Thyroid gland (tissue), 4 donors: ENCODE results near the gene UCK2.

Source experiments
- POLR2A ChIP-seq, 2 donors: fragments of 450-650 bp; IDR thresholded peaks; one replicate each; pipeline ENCODE4 v1.6.1; 2017; ENCODE audit warnings: antibody characterized with exemption in 2 of 2, mild to moderate bottlenecking in 2 of 2, moderate library complexity in 1 of 2
- TF ChIP-seq, protein P1 (sequence below), 6 experiments: fragments of 200-600 bp in 3 of 6; fragments of 450-650 bp in 3 of 6; sonication (generic) in 3 of 6; IDR thresholded peaks; one replicate each; pipeline ENCODE4 v1.5.1; 2016 to 2019; ENCODE audit warnings: antibody characterized with exemption in 6 of 6, mild to moderate bottlenecking in 2 of 6, inconsistent platforms in 1 of 6, moderate library complexity in 1 of 6

DNA sequence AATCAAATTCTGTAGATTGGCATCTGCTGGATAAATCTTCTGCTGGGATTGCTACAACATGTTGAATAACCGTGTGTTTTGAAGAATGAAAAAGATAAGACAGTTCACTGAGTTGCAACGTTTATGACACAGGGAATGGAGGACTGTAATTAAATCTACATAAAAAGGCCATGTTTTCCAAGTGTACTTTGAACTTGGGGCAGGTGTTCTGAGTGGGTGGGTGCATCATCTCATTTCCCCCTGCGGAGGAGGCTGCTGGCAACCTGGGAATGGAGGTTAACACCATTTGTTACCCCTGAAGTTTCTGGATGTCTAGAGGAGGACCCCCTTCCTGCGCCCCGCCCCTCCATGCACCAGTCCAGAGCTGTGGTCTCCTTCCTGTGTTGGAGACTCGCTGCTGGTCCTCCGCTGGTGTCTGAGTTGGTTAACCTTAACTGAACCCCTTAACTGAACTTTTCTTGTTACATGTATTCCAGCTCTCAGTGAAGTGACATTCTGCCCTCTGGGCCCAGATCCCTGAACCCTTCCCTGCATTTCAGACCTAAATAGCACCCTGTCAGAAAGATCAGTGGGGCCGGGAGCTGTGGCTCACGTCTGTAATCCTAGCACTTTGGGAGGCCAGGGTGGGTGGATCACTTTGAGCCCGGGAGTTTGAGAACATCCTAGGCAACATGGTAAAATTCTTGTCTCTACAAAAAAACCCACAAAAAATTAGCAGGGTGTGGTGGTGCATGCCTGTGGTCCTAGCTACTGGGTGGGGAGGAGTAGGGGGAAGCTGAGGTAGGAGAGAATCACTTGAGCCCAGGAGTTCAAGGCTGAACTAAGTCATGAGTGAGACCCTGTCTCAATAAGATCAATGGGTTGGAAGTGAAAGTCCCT lies 31.8 kb downstream of the UCK2 start:
- TF ChIP-seq, protein P1, sequence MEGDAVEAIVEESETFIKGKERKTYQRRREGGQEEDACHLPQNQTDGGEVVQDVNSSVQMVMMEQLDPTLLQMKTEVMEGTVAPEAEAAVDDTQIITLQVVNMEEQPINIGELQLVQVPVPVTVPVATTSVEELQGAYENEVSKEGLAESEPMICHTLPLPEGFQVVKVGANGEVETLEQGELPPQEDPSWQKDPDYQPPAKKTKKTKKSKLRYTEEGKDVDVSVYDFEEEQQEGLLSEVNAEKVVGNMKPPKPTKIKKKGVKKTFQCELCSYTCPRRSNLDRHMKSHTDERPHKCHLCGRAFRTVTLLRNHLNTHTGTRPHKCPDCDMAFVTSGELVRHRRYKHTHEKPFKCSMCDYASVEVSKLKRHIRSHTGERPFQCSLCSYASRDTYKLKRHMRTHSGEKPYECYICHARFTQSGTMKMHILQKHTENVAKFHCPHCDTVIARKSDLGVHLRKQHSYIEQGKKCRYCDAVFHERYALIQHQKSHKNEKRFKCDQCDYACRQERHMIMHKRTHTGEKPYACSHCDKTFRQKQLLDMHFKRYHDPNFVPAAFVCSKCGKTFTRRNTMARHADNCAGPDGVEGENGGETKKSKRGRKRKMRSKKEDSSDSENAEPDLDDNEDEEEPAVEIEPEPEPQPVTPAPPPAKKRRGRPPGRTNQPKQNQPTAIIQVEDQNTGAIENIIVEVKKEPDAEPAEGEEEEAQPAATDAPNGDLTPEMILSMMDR (IDR thresholded peaks at IDR 0.05): no peak
- no peak for TF ChIP-seq POLR2A (IDR thresholded peaks at IDR 0.05)
